LNCaP clone FGC (cell line): ENCODE data around the gene NR3C2.
A peak's percentile ranks its signal among the peaks of the same experiment; 100 is the strongest.

Experiments used
- DNase-seq: peaks from one replicate; pipeline ENCODE4 v3.0.0-alpha.2; 2011; ENCODE audit warnings: low read depth
- H3K4me3 ChIP-seq: 2 replicates; pipeline ENCODE4 v1.5.1; 2011; ENCODE audit warnings: mild to moderate bottlenecking, low read depth, low read length, control low read depth
- TF ChIP-seq, protein P1 (sequence below): IDR thresholded peaks from 2 replicates; pipeline ENCODE4 v1.5.1; 2012; ENCODE audit warnings: mild to moderate bottlenecking; ENCODE audit not compliant: control insufficient read depth, insufficient read depth; ENCODE audit errors: extremely low read depth

The NR3C2 gene

DNA sequence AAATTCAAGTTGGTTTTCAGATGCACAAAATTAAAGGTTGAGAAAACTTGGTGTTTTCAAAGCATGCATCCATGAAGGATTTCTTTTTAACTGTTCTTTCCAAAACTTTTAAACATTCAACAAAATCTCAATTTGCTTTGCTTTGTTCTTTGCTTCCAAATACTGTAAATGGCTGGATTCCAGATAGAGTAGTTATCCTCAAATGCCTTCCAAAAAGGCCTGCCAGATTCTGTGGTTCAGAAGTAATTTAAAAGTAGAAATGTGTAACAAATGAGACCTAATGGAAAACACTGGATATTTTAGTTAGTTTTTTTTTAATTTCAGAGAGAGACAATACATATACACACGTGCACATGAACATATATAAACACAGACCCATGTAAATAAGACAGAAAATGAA lies 97.3 kb downstream of the NR3C2 start:
- TF ChIP-seq, protein P1, sequence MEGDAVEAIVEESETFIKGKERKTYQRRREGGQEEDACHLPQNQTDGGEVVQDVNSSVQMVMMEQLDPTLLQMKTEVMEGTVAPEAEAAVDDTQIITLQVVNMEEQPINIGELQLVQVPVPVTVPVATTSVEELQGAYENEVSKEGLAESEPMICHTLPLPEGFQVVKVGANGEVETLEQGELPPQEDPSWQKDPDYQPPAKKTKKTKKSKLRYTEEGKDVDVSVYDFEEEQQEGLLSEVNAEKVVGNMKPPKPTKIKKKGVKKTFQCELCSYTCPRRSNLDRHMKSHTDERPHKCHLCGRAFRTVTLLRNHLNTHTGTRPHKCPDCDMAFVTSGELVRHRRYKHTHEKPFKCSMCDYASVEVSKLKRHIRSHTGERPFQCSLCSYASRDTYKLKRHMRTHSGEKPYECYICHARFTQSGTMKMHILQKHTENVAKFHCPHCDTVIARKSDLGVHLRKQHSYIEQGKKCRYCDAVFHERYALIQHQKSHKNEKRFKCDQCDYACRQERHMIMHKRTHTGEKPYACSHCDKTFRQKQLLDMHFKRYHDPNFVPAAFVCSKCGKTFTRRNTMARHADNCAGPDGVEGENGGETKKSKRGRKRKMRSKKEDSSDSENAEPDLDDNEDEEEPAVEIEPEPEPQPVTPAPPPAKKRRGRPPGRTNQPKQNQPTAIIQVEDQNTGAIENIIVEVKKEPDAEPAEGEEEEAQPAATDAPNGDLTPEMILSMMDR: no peak
- DNase-seq: no peak
- no peak overlapping the region for H3K4me3 ChIP-seq

DNA sequence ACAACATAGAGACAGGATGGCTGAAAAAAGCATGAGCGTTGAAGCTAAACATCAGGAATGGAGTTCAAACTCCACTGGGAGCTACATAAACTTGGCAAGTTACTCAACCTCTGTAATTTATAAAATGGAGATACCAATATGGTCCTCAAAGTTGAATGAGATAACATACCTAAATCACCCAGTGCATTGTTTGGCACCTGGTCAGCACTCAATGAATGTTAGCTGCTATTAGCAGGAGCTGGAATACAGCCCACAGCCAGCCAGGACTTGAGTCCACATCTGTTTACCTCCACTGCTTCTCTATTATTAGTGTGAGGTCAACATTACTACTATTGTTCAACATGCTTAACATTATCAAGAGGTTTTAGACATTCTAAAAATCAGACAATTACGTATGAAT lies 97.9 kb downstream of the NR3C2 start:
- peak; percentile 47 for DNase-seq
- TF ChIP-seq, protein P1: no peak
- H3K4me3 ChIP-seq: no peak overlapping the region

DNA sequence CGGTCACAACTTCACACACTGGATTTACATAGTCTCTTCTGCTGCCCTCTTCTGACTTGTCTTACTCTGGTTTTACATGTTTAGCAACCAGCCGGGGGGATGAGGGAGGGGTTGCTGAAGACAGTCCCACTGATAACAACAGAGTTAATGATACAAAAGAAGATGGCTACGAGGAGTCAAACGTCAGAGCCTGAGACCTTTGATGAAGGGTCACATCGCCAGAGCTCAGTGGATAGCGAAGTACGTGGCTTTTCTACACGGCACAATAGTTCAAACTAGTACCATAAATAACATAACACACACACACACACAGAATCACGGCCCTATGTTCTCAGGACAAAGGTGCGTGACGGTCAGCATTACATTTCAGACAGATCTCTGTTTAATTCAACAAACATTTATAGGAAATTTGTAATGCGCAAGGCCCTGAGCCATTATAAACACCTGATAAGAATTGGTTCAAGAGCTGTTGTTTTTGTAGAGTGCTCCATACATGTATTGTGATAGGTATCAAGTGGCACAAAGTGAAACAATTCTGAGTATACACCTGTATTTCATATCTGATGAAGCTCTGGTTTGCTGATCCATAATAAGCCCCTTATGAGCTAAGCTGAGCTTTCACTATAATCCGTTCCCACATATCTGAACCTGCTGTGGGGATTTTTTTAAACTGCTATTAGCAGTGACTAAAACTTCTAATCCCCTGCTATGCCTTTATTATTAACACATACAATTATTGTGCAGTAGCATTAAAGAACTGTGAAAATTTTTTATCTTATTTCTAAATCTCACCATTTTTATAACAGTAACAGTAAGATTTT lies 100.0 kb downstream of the NR3C2 start:
- TF ChIP-seq, protein P1: no peak
- no peak overlapping the region for H3K4me3 ChIP-seq
- DNase-seq: no peak

DNA sequence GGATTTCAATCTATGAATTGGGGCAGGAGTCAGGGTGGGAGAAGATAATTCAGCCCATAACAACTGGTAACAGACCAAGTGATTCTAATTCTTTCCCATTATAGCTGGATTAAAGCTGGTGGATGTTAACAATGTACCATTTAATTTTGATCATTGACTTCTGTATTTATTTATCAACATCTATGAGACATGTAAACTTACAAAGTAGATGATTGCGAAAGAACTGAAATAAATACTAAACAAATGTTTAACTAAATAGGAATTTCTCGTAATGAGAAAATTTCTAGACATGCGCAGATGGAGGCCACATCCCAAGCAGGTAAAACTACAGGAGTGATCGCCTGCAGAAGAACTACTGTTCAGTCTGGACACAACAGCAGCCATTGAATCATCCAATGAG lies 107.1 kb downstream of the NR3C2 start:
- DNase-seq: no peak
- H3K4me3 ChIP-seq: no peak overlapping the region
- TF ChIP-seq, protein P1: no peak

DNA sequence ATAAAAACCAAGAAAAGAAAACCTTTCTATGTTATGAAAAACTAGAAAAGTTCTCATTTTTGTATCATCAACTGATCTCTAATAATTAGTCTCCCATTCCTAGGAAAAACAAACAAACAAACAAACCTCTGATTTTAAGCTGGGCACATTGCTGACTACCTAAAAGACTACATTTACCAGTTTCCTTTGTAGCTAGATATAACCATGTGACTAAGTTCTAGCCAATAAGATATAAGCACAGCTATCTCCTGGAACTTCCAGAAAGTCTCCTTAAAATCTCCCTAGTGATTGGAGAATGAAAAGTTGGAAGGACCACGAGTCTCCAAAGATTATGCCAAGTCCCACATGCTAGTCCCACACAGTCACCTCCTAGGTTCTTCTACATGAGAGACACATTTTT lies 108.9 kb downstream of the NR3C2 start:
- TF ChIP-seq, protein P1: no peak
- H3K4me3 ChIP-seq: no peak overlapping the region
- no peak for DNase-seq

DNA sequence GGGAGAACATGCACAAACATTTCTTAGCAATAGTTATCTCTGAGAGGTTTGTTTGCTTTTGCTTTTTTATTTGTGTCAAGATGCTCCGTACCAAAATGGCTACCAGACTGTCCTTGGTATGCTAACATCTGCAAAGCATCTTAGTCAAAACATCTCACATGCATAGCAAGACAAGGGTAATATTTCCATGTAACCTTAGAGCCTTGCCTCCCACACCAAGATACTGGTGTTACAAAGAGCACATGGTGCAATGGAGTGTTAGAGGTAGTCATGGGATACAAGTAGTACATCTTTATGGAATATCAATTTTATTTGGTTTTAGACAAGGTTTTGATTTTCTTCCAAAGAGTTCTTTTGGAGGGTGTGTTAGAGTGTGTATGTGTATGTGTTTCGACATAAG lies 109.7 kb downstream of the NR3C2 start:
- TF ChIP-seq, protein P1: no peak
- no peak overlapping the region for H3K4me3 ChIP-seq
- no peak for DNase-seq

DNA sequence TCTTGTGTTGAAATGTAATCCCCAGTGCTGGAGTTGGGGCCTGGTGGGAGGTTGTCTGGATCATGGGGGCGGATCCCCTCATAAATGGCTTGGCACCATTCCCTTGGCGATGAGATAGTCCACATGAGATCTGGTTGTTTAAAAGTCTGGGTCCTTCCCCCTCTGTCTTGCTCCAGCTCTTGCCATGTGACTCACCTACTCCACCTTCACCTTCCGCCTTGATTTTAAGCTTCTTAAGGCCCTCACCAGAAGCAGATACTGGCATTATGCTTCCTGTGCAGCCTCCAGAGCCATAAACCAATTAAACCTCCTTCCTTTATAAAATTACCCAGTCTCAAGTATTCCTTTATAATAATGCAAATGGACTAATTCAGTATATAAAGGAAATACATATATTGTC lies 111.5 kb downstream of the NR3C2 start:
- no peak overlapping the region for H3K4me3 ChIP-seq
- DNase-seq: no peak
- TF ChIP-seq, protein P1: no peak
